Activated naive CD4-positive, alpha-beta T cell treated with anti-CD3 and anti-CD28 coated beads for 36 hours (primary cell): ENCODE results near the gene MARK3. TPM values are rescaled to one million over a fixed set of nuclear protein-coding genes. Genes with fewer than 3 reads are reported as not detected.

Experiments
- CTCF ChIA-PET: fragments of 350-600 bp; sonication (Branson Sonifier 250); formaldehyde crosslinking; loops from one replicate; lab custom pipeline; 2021; ENCODE audit warnings: antibody characterized with exemption; lab: Charles Lee
- DNase-seq: peaks from one replicate; pipeline ENCODE4 v3.0.0-alpha.2; 2020
- H3K27ac Mint-ChIP-seq: one replicate; pipeline ENCODE4 v1.8.0; 2021; ENCODE audit warnings: mild to moderate bottlenecking, mixed read lengths
- H3K27me3 Mint-ChIP-seq: one replicate; pipeline ENCODE4 v1.8.0; 2021; ENCODE audit warnings: low read depth, mixed read lengths
- H3K36me3 Mint-ChIP-seq: one replicate; pipeline ENCODE4 v1.8.0; 2021; ENCODE audit warnings: low read depth, mixed read lengths
- H3K4me1 Mint-ChIP-seq: one replicate; pipeline ENCODE4 v1.8.0; 2021; ENCODE audit warnings: low read depth, mixed read lengths
- H3K4me3 Mint-ChIP-seq: one replicate; pipeline ENCODE4 v1.8.0; 2021; ENCODE audit warnings: mild to moderate bottlenecking, moderate library complexity, mixed read lengths
- H3K9me3 Mint-ChIP-seq: one replicate; pipeline ENCODE4 v1.8.0; 2021; ENCODE audit warnings: mixed read lengths
- intact Hi-C: fragments of 100-400 bp; cut with micrococcal nuclease; formaldehyde crosslinking; loops from one replicate; pipeline ENCODE4 v1.15.1; 2023
- total RNA-seq, 2 experiments: library from RNA; stranded (reverse); gene quantifications; one replicate each; pipeline ENCODE4 v1.2.3, GENCODE V29; 2021

The MARK3 gene
- total RNA-seq, 2 experiments from 2014 or later = 62.2 to 64.7 TPM

- CTCF ChIA-PET = interaction anchor here (0.9 kb wide), 1 partner anchor 19 kb away, joined by 3 read pairs; no protein-coding TSS in a partner anchor
- no peak for DNase-seq
Measured at GRCh38 chr14:103372552-103373304, 12.5 kb upstream of the MARK3 start.

DNA sequence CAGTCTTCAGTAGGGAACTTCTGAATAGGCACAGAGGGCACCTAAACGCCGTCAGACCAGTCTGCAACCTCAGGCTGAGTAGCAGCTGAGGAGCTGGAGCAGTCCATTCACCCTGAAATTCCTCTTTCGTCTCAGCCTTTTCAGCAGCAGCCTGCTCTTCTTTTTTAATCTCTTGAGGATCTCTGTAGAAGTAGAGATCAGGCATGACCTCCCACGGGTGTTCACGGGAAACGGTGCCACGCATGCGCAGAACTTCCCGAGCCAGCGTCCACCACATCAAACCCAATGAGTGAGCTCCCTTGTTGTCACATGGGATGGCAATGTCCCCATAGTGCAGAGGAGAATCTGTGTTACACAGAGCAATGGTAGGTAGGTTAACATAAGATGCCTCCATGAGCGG, 11.1 kb upstream of the MARK3 start:
- Mint-ChIP-seq H3K9me3 (no peaks in the 10 kb centered on the region), H3K27me3 (no peaks in the 10 kb centered on the region), H3K27ac (no peak overlapping the region), H3K36me3 (no peaks in the 10 kb centered on the region), H3K4me3 (no peak overlapping the region), H3K4me1 (no peaks in the 10 kb centered on the region)
- CTCF ChIA-PET = interaction anchor here (0.8 kb wide), 2 partner anchors 17 to 47 kb away, joined by 3 to 4 read pairs; no protein-coding TSS in a partner anchor
- intact Hi-C loops = no loop called here
- no peak for DNase-seq

More at GRCh38 chr14:103372552-103373304, 12.5 kb upstream of the MARK3 start:
- Mint-ChIP-seq H3K36me3 (no peaks in the 10 kb centered on the region), H3K4me1 (no peaks in the 10 kb centered on the region), H3K27ac (no peak overlapping the region), H3K9me3 (no peaks in the 10 kb centered on the region), H3K27me3 (no peaks in the 10 kb centered on the region), H3K4me3 (no peak overlapping the region)
- intact Hi-C loops = no loop called here

- Mint-ChIP-seq H3K27ac (no peak overlapping the region), H3K27me3 (peaks cover 4% of the 10 kb centered on the region), H3K4me1 (peaks cover 9% of the 10 kb centered on the region), H3K9me3 (no peaks in the 10 kb centered on the region), H3K36me3 (no peaks in the 10 kb centered on the region), H3K4me3 (no peak overlapping the region)
- DNase-seq = no peak
- CTCF ChIA-PET = interaction anchor here (1.4 to 3.3 kb wide), 2 partner anchors 13 to 16 kb away, joined by 7 to 12 read pairs; no protein-coding TSS in a partner anchor
- intact Hi-C loops = no loop called here
Measured at GRCh38 chr14:103377522-103378037, 7.6 kb upstream of the MARK3 start.

DNA sequence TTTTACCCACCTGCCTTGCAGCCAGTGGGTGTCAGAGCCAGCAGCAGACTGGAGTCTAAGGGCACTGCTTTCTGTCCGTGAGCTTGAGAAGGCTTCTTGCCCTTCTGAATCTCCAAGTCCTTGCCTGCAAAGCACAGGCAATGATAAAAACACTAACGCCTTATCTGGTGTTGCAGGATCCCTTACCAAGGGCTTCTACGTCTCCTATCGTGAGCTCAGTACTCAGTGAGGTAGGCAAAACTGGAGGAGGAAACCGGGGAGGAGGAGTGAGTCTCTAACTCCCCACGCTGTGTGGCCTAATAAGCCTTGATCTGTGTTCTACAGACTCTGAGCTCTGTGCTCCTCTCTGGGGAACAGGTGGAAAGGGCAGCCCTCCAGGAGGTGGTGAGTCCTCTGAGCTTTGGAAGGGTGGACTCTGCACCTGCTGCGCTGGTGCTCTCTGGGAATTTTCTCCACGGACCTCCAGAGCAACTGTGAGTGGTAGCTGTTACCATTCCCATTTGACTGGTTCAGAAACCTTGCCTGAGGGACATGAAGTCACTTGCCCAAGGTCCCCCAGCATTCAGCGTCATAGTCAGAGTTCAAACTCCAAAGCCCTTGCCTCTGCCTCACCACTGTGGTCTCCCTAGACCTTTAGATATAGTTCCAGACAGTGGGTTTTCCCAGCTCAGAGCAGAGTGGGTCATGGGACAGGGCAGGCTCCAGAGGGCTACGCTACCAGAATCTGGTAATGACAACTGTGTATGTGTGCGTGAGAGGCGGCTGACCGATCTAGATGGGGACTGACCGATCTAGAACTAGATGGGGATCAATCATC, 7.0 kb upstream of the MARK3 start:
- Mint-ChIP-seq H3K9me3 (no peaks in the 10 kb centered on the region), H3K4me1 (peaks cover 12% of the 10 kb centered on the region), H3K4me3 (no peak overlapping the region), H3K27me3 (peaks cover 4% of the 10 kb centered on the region), H3K36me3 (no peaks in the 10 kb centered on the region), H3K27ac (no peak overlapping the region)
- CTCF ChIA-PET = interaction anchor here (1.4 to 3.3 kb wide), 2 partner anchors 12 to 15 kb away, joined by 7 to 12 read pairs; no protein-coding TSS in a partner anchor
- intact Hi-C loops = no loop called here
- DNase-seq = no peak

DNA sequence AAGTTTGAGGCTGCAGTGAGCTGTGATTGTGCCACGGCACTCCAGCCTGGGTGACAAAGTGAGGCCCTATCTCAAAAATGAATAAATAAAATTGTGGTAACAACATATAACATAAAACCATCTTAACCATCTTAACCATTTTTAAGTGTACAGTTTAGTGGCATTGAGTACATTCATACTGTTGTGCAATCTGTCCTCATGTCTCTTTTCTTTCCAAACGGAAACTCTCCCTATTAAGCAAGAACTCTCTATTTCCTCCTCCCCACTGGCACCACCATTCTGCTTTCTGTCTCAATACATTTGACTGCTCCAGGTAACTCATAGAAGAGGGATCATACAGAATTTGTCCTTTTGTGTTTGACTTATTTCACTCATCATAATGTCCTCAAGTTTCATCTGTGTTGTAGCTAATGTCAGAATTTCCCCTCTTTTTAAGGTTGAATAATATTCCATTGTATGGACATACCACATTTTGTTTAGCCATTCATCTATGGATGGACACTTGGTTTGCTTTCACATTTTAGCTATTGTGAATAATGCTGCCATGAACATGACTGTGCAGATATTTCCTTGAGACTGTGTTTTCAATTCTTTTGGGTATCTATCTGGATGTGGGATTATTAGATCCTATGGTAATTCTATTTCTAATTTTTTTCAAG, 4.4 kb upstream of the MARK3 start:
- H3K9me3 Mint-ChIP-seq = no peaks in the 10 kb centered on the region
- intact Hi-C loops = loop anchor here (10.0 kb wide), 1 partner anchor 244 kb away; the partner anchor contains the start of gene KLC1
- CTCF ChIA-PET = interaction anchor here (0.7 to 2.4 kb wide), 5 partner anchors 10 to 14 kb away, joined by 3 to 10 read pairs (median 5); no protein-coding TSS in a partner anchor
- no peak for DNase-seq
- peaks cover 19% of the 10 kb centered on the region for H3K4me1 Mint-ChIP-seq
- no peak overlapping the region for H3K4me3 Mint-ChIP-seq
- no peak overlapping the region for H3K27ac Mint-ChIP-seq
- peaks cover under 1% of the 10 kb centered on the region for H3K36me3 Mint-ChIP-seq
- H3K27me3 Mint-ChIP-seq = peaks cover 4% of the 10 kb centered on the region

DNA sequence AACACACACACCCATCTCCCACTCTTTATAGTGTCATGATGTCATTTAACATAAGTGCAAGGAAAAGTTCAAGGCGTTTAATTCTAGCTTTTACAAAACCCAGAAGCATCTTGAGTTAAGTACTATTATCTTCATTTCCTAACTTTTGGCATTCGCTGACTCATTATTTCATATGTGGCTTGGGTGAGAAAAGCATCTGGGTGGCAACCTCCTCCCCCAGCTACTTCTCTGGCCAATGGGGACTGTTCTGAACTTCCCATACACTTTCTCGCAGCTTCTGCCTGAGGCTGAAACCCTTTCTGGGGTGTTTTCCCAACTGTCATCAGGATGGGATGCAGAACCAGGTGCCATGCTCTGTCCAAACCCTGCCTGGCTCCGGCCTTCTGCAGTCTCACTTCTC, 2.8 kb upstream of the MARK3 start:
- peaks cover 21% of the 10 kb centered on the region for H3K4me1 Mint-ChIP-seq
- CTCF ChIA-PET = interaction anchor here (2.4 kb wide), 1 partner anchor 8 kb away, joined by 10 read pairs; no protein-coding TSS in a partner anchor
- no peak for DNase-seq
- H3K27me3 Mint-ChIP-seq = peaks cover 4% of the 10 kb centered on the region
- peaks cover 8% of the 10 kb centered on the region for H3K36me3 Mint-ChIP-seq
- intact Hi-C loops = loop anchor here (10.0 kb wide), 1 partner anchor 242 kb away; the partner anchor contains the start of gene KLC1
- H3K27ac Mint-ChIP-seq = no peak overlapping the region
- no peak overlapping the region for H3K4me3 Mint-ChIP-seq
- H3K9me3 Mint-ChIP-seq = no peaks in the 10 kb centered on the region

GRCh38 chr14:103384450-103385151, 614 bp upstream of the MARK3 start:
- no peak for DNase-seq
- peak overlapping the region; percentile 96 for H3K4me3 Mint-ChIP-seq
- H3K4me1 Mint-ChIP-seq = peaks cover 39% of the 10 kb centered on the region
- CTCF ChIA-PET = interaction anchor here (0.6 to 1.5 kb wide), 2 partner anchors 8 to 49 kb away, joined by 3 to 7 read pairs; no protein-coding TSS in a partner anchor
- peak overlapping the region; percentile 90 for H3K27ac Mint-ChIP-seq
- H3K9me3 Mint-ChIP-seq = no peaks in the 10 kb centered on the region
- peaks cover 4% of the 10 kb centered on the region for H3K27me3 Mint-ChIP-seq
- H3K36me3 Mint-ChIP-seq = peaks cover 8% of the 10 kb centered on the region
- intact Hi-C loops = loop anchor here (1.0 to 10.0 kb wide), 5 partner anchors 16 to 307 kb away; partner anchors contain the start of genes BAG5, COA8, EIF5 and KLC1

DNA sequence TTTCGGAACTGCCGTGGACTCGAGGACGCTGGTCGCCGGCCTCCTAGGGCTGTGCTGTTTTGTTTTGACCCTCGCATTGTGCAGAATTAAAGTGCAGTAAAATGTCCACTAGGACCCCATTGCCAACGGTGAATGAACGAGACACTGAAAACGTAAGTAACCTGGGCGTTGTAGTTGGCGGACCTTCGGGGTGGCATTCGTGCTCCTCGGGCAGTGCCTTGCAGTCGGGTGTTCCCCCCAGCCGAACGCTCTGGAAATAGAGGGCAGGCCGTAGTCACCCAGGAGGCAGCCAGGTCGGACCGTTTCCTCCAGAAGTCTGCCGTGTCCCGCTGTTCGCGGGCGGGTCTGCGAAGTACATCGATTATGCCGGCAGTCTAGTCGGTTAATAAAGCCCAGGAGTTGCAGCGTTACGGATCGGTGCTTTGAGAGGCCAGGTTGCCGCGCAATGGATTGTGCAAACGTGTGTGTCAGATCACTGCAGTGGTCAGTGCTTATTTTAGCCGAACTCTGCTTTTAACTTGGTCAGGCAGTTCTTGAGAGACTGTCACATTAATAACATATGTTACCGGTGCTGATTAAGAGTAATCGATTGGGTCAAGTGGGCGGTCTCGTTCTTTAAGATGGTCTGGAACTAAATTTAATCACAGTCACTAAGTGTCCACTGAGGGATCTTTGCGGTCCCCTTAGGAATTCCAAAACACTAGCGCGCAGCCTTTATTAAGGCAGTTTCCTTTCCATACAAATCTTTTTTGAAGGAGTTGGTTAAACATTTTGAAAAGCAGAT, 906 bp downstream of the MARK3 start:
- H3K27ac Mint-ChIP-seq = peak overlapping the region; percentile 94
- H3K9me3 Mint-ChIP-seq = no peaks in the 10 kb centered on the region
- peaks cover 8% of the 10 kb centered on the region for H3K36me3 Mint-ChIP-seq
- CTCF ChIA-PET = interaction anchor here (0.5 to 0.7 kb wide), 2 partner anchors 11 to 64 kb away, joined by 3 to 4 read pairs; no protein-coding TSS in a partner anchor
- intact Hi-C loops = loop anchor here (1.0 to 10.0 kb wide), 7 partner anchors 8 to 309 kb away; partner anchors contain the start of genes BAG5, COA8, EIF5 and KLC1
- H3K4me1 Mint-ChIP-seq = peaks cover 47% of the 10 kb centered on the region
- DNase-seq = peak; percentile 55
- H3K27me3 Mint-ChIP-seq = peaks cover 4% of the 10 kb centered on the region
- H3K4me3 Mint-ChIP-seq = peak overlapping the region; percentile 96

DNA sequence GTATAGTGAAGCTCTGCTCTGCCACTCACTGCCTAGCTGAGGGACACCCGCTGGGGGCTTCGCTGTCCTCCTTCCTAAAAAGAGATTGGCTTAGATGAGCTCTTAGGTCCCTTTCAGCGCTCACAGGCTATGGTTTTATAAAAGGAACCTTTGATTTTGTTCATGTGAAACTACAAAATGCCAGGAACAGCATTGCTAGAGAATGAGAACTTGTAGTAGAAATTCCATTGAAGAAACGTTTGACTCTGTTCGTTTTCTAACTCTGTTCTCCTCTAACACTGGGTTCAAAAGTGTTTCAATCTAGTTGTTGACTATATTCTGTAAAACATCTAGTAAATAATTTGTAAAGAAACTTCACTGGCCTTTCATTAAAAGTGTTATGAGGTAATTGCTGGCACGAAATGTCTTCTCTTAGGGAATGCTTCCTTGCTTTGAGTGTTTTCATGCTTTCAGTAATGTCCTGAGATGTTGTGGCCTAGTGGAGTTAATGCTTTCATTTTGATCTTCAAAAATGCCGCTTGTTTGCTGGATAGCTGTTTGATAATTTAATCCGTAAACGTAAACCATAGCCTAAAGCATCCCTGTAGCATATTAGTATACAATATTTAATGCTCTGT, 1.6 kb downstream of the MARK3 start:
- intact Hi-C loops = loop anchor here (1.0 to 10.0 kb wide), 5 partner anchors 7 to 310 kb away; partner anchors contain the start of genes BAG5, COA8 and KLC1
- peak overlapping the region; percentile 96 for H3K4me3 Mint-ChIP-seq
- peaks cover 47% of the 10 kb centered on the region for H3K4me1 Mint-ChIP-seq
- H3K27me3 Mint-ChIP-seq = peaks cover 2% of the 10 kb centered on the region
- no peaks in the 10 kb centered on the region for H3K9me3 Mint-ChIP-seq
- DNase-seq = no peak
- H3K36me3 Mint-ChIP-seq = peaks cover 8% of the 10 kb centered on the region
- H3K27ac Mint-ChIP-seq = peak overlapping the region; percentile 94
- CTCF ChIA-PET = interaction anchor here (0.5 to 0.7 kb wide), 2 partner anchors 10 to 64 kb away, joined by 3 to 4 read pairs; no protein-coding TSS in a partner anchor

DNA sequence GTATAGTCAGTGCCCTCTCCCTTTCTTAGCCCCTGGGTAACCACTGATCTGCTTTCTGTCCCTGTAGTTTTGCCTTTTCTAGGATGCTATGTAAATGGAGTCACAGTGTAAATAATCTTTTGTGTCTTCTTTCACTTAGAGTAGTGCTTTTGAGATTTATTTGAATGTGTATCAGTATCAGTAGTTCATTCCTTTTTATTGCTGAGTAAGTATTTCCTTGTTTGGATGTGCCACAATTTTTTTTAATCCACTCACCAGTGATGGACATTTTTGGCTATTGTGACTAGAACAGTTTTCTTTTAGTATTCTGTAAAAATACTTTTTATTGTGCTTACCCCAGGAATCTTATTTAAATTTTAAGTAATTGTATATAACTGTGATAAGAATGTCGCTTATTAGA, 3.4 kb downstream of the MARK3 start:
- peaks cover 8% of the 10 kb centered on the region for H3K36me3 Mint-ChIP-seq
- peak overlapping the region; percentile 20 for H3K27ac Mint-ChIP-seq
- no peak overlapping the region for H3K4me3 Mint-ChIP-seq
- no peak for DNase-seq
- CTCF ChIA-PET = interaction anchor here (0.6 kb wide), 1 partner anchor 240 kb away, joined by 3 read pairs; no protein-coding TSS in a partner anchor
- intact Hi-C loops = loop anchor here (5.0 to 10.0 kb wide), 3 partner anchors 174 to 311 kb away; partner anchors contain the start of genes BAG5, COA8 and KLC1
- H3K27me3 Mint-ChIP-seq = no peaks in the 10 kb centered on the region
- H3K9me3 Mint-ChIP-seq = no peaks in the 10 kb centered on the region
- H3K4me1 Mint-ChIP-seq = peaks cover 45% of the 10 kb centered on the region
